ENCODE data around the gene SIGLEC11.
"Not testable (repeated sequence)": the region's sequence is repeated elsewhere in the genome, so short reads cannot be mapped to it uniquely, and the experiment has no call there.

The SIGLEC11 gene

DNA sequence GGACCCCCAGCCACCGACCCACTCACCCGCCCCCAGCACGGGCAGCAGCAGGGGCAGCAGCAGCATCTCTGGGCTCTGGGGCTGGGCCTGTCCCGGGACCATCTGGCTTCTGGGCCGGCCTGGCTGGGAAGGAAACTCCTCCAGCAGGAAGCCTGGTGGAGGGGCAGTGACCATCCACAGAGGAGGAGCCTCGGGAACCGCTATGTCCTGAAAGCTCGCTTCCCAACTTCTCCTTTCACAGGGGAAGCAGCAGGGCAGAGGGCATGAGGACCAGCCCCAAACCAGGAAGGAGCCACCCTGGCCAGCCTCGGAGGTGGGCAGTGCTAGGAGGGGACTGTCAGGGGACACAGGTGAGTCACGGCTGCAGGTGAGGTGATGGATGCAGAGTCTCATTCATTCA, at the start of gene SIGLEC11:
SIGLEC11 (minus strand) TSS at position 193 of the 400 bp plus-strand sequence; CDS start at position 102, 91 bp downstream.
- DNase-seq, result not testable (repeated sequence)

DNA sequence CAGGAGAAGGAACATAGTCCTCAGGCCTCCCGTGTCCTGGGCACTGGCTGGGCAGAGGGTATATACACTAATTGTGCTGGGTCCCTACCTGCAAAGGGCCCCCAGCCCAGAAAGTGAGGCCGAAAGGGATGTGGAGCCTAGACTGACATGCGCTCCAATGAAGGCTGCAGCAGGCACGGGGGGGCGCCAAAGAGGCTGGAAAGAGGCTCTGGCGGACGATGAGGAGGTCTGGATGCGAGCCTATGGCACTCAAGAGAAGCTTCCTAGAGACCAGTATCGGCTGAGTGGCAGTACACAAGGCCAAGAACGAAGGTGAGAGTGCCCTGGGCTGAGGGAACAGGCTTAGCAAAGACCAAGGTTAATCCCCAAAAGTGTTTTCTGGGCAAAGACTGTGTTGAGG, 47.6 kb upstream of the SIGLEC11 start:
- no peak for DNase-seq

- no peak for DNase-seq
These were observed 47.0 kb upstream of the SIGLEC11 start for GRCh38 chr19:50007947-50008346.

DNA sequence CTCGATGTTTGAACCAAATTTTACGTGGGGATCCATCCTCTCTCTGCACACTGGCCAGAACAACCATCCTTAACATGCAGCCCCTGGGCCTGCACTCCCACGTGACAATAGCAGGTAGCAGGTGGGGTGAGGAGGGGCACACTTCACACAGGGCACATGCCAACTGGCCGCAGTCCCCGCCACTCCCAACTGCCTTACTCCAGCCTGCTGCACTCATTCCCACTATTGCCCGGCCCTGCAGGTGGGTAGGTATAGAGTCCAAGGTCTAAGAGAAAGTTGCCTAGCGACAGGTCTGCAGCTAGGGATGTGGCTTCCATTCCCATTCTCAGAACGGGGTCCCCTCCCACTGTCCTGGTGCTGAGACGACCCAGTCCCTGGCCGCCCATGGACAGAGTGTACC, 46.2 kb upstream of the SIGLEC11 start:
- DNase-seq, result no peak

- DNase-seq, result no peak
These were observed 44.5 kb upstream of the SIGLEC11 start for GRCh38 chr19:50005428-50005827.

DNA sequence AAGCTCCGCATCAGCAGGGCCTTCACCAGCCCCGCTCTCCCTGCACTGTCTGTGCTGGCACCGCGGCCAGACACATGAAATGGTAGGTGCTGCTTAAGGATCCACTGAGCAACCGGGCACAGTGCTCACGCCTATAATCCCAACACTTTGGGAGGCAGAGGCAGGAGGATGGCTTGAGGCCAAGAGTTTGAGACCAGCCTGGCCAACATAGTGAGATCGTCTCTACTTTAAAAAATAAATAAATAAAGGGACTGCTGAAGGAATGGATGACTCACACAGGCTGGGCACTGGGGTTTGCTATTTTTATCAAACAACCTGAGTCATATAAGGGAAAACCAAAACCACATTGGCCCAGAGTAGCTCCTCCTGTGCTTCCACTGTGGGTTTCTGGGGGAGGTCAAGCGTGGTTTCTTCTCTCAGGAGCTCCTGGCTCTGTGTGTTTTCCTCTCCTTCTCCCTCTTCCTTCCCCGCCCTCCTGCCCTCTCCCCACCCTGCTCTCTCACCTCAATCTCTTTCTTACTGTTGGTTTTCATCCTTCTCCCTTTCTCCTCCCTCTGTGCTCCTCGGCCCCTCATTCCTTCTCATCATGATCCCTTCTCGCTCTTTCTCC, 42.9 kb upstream of the SIGLEC11 start:
- DNase-seq, result no peak

DNA sequence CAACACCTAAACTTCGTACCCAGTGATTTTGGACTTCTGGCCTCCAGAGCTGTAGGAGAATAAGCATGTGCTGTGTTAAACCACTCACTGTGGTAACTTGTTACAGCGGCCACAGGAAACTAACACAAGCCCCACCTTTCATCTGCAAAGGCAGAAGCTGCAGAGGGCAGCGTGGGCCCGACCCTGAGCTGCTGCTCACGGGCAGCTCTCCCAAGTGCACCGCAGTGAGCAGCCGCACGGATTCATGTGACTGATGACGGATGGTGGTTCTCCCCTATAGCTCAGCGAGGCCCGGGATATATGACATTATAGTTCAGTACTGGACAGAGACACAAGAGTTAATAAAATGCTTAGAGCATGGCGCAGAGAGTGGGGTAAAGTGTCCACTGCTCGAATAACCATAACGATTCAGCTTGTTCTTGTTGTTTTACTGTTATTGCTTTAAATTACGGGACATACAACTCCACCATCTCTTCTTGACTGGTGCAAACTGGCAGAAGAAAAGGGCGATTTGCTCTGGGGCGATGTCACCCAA, 42.3 kb upstream of the SIGLEC11 start:
- DNase-seq, result no peak

- no peak for DNase-seq
These were observed 41.5 kb upstream of the SIGLEC11 start for GRCh38 chr19:50002386-50002960.

DNA sequence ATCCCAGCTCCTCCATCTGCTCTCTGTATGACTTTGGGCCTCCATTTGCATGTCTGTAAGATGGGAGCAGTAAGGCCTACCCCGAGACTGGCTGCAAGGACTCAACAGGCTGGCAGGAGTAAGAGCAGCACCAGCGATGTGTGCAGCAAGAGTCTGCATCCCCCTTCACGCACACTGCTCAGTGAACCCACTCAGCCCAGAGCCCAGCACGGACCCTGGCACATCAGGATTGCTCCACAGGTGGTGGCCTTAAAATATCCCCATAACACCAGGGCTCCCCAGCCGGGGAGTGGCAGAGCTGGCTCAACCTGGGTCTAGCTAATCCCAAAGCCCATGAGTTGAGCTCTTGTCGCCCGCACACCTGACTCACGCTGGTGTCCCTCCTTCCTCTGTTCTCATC, 40.8 kb upstream of the SIGLEC11 start:
- DNase-seq, result no peak

DNA sequence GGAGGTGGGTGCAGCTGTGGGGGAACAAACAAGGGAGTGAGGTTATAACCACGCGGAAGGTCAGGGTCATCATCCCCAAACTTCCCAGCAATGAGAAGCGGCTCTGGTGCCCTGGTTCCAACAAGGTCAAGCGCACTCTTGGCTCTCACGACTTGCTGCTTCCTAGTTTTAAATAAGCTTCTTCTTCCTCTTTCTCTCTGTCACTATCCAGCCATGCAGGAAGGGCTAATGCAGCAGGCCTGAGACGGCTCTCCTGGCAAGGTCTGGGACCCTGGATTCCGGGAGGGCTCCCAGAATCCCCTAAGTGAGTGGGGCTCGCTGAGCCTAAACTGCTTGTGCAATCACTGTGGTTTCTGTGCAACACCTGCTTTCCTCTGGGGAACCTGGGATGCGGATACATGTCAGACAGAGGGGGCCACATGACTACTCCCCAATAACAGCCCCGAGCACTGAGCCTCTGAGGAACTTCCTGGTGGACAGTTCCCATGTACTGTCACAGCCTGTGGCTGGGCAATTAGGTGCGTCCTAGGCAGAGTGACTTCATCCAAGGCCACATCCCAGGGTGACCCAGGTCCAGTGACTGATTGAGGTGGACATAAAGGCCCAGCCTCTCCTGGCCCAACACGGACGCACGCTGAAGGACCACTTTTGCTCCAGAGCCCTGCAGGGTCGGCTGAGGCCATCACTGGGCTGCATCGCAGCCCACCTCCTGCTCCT, 40.0 kb upstream of the SIGLEC11 start:
- DNase-seq, result no peak

- no peak for DNase-seq
These were observed 39.3 kb upstream of the SIGLEC11 start for GRCh38 chr19:50000038-50000840.

- no peak for DNase-seq
These were observed 38.5 kb upstream of the SIGLEC11 start for GRCh38 chr19:49999371-50000010.

- peak; percentile 5 for DNase-seq
These were observed 36.7 kb upstream of the SIGLEC11 start for GRCh38 chr19:49997709-49998108.

GRCh38 chr19:49988433-49988832, 27.5 kb upstream of the SIGLEC11 start:
- DNase-seq, result no peak

DNA sequence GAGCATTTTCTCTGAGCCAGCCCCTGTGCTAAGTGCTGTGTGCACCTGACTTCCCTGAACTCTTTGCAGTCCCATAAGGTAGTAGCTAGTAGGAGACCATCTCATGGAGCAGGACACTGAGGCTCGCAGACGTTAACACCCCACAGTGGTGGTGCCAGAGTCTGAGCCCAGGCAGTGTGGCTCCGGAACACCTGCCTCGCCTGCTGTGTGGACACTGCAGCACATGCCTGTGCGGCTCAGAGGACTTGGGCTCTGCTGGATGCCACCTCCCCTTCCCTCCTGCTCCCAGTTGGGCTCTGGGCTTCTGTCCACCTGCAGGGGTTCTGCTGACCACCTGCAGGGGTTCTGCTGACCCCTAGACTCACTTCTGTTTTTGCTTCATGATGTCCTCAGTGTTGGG, 27.0 kb upstream of the SIGLEC11 start:
- DNase-seq, result no peak

GRCh38 chr19:49987159-49987698, 26.3 kb upstream of the SIGLEC11 start:
- no peak for DNase-seq

DNA sequence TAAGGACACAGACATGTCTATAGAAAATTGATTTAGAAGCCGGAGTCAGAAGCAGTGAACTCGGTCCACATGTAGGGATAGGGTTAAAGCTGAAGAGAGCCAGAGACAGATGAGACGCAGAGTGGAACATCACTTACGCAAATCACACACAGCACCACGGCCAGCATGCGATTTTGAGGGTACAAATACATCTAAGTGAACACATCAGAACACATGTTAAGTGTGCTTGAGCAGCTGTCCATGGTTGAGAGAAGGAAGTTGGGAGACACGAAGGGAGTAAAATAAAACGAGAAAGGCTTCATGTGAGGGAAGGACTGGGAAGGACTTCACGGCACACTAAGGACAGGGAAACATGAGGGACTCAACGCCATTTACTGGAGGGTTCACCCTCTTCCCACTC, 25.4 kb upstream of the SIGLEC11 start:
- no peak for DNase-seq

DNA sequence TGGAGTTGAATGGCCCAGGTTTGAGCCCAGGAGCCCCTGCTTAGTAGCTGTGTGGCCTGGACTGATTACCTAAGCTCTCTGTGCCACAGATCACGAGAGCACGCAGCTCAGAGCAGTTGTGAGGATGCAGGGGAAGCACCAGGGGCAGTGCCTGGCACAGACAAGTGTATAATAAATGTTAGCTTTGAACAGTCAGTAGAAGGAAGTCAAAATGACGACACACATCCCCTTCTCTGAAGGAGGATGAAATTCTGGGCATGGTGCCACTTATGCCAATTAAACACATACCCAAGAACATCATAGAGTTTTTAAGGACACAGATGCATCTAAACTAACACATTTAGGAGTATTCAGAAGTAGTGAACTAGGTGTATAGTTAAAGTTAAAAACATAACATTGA, 24.9 kb upstream of the SIGLEC11 start:
- no peak for DNase-seq

DNA sequence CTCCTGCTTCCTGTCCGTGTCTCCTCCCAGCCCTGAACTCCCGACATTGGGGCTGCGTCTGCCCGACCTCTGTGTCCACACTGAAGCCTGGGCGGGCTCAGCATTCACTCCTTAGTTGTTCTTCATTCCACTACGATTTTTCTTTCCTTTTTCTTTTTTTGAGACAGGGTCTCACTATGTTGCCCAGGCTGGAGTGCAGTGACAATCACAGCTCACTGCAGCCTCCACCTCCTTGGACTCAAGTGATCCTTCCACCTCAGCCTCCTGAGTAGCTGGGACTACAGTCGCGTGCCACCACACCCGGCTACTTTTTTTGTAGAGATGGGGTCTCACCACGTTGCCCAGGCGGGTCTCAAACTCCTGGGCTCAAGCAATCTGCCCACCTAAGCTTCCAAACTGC, 23.5 kb upstream of the SIGLEC11 start:
- no peak for DNase-seq

DNA sequence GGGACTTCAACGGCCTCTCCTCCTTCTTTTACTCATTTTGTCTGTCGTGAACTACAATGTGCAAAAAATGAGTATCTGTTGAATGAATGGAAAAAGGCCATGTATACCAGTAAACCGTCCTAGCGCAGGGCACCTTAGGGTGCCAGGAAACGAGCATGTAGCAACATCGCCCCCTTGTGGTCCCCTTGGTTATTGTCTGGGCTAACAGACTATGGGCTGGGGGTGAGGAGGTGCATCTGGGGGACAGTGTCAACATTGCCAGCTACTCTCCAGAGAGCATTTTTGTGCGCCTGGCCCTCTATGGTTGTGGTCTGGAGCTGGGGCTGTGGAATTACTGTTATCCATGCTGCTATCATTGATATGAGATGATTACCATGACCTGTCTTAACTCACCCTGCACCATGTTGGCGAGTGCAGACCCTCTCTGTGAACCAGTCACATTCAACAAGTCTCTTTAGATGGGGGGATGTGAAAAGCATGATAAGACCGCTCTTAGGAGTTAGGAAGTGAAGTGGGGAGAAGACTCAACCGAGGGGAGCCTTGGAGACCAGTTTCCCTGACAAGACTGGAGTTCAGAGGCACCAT, 22.8 kb upstream of the SIGLEC11 start:
- DNase-seq, result no peak

DNA sequence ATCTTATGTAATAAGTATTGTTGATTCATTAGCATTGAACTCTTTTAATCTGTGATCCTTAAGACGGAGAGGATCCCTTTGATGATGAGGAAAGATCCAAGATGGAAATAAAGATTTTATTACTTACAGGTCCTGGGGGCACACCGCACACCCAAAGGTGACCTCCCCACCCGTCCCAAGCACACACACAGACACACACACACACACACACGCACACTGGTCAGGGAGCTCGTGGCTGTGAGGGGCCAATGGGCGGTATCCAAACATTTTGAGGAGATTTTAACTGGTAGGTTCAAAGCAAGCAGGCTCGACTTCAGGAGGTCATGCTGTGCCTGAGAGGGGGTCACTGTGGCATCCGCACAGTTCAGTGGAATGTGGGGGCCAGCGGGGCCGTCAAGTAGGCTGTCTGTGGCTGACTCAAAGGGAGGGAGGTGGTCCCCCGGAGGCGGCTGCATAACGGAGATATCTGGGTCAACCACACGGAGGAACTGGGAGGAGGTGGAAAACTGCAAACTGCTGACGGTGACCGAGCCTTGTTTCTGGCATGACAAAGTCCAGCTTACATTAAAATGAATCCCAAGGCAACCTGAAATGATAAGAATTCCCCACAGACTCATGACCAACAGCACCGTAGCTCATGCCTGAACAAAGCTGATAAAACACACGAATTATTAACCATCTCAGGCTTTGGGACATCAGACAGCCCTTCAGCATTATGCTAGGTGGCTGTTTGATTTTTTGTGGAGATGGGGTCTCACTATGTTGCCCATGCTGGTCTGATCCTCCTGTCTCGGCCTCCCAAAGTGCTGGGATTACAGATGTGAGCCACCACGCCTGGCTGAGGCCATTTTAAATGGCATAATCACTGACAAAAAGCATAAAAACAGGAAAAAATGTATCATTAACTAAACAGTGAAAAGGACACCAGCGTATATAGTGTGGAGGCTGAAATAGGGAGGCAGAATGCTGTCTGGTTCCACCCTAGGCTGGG, 20.9 kb upstream of the SIGLEC11 start:
- DNase-seq, result no peak
